Cortex of kidney (tissue), 1 donor: Measurements from ENCODE around the gene NR2F1-AS1.

ENCODE experiments used
- DNase-seq: peaks from one replicate; lab custom pipeline; 2025; lab: John Stamatoyannopoulos, UW

Gene NR2F1-AS1

GRCh38 chr5:93589152-93589828, 8.3 kb upstream of the NR2F1-AS1 start:
- no peak for DNase-seq

GRCh38 chr5:93588352-93589151, 7.5 kb upstream of the NR2F1-AS1 start:
- DNase-seq, result no peak

- DNase-seq, result no peak
These were observed 6.8 kb upstream of the NR2F1-AS1 start for GRCh38 chr5:93587597-93588351.

- no peak for DNase-seq
These were observed 5.9 kb upstream of the NR2F1-AS1 start for GRCh38 chr5:93586736-93587596.

GRCh38 chr5:93585767-93586385, 4.9 kb upstream of the NR2F1-AS1 start:
- DNase-seq, result no peak

- no peak for DNase-seq
These were observed 4.2 kb upstream of the NR2F1-AS1 start for GRCh38 chr5:93585041-93585766.

GRCh38 chr5:93584596-93585040, 3.6 kb upstream of the NR2F1-AS1 start:
- DNase-seq, result no peak

- no peak for DNase-seq
These were observed 3.0 kb upstream of the NR2F1-AS1 start for GRCh38 chr5:93583768-93584595.

- DNase-seq, result no peak
These were observed 2.4 kb upstream of the NR2F1-AS1 start for GRCh38 chr5:93583439-93583767.

- no peak for DNase-seq
These were observed 1.8 kb upstream of the NR2F1-AS1 start, which contains the start of gene NR2F1 for GRCh38 chr5:93582677-93583438. Gene NR2F1 (plus strand): TSS chr5:93583222. CDS start chr5:93585024, 1,802 bp downstream.

- no peak for DNase-seq
These were observed 1.1 kb upstream of the NR2F1-AS1 start for GRCh38 chr5:93582167-93582462.

- DNase-seq, result no peak
These were observed 724 bp downstream of the NR2F1-AS1 start for GRCh38 chr5:93580063-93580926.

GRCh38 chr5:93579692-93580062, 1.3 kb downstream of the NR2F1-AS1 start:
- DNase-seq, result no peak

- DNase-seq, result no peak
These were observed 2.0 kb downstream of the NR2F1-AS1 start for GRCh38 chr5:93578813-93579691.

GRCh38 chr5:93577854-93578812, 2.9 kb downstream of the NR2F1-AS1 start:
- DNase-seq, result no peak
